GM12801 (cell line): ENCODE results near the gene SSBP1.

Experiments
- CTCF ChIP-seq: IDR thresholded peaks from one replicate; pipeline ENCODE4 v1.5.1; 2011; ENCODE audit warnings: control low read depth; ENCODE audit not compliant: insufficient read length; ENCODE audit errors: extremely low read depth

The SSBP1 gene

GRCh38 chr7:141704112-141704511, 34.0 kb upstream of the SSBP1 start:
- no peak for TF ChIP-seq CTCF

GRCh38 chr7:141704741-141705140, 33.4 kb upstream of the SSBP1 start:
- TF ChIP-seq CTCF, result no peak

GRCh38 chr7:141706239-141707064, 31.7 kb upstream of the SSBP1 start:
- TF ChIP-seq CTCF, result no peak

GRCh38 chr7:141708351-141708750, 29.8 kb upstream of the SSBP1 start, which contains the start of gene WEE2:
TSS of gene WEE2 (plus strand) at chr7:141708353. CDS start at chr7:141708759, 406 bp downstream.
- TF ChIP-seq CTCF, result no peak

- TF ChIP-seq CTCF, result no peak
Measured at GRCh38 chr7:141709318-141709717, 28.8 kb upstream of the SSBP1 start.

GRCh38 chr7:141709749-141710148, 28.4 kb upstream of the SSBP1 start:
- no peak for TF ChIP-seq CTCF

GRCh38 chr7:141710301-141710700, 27.9 kb upstream of the SSBP1 start:
- no peak for TF ChIP-seq CTCF
